Neural cell (in vitro differentiated cells): Measurements from ENCODE around the gene ARHGDIB. TPM values are rescaled to one million over a fixed set of nuclear protein-coding genes. Genes with fewer than 3 reads are reported as not detected.

Experiments used
- H2AFZ ChIP-seq: fragments of 200-600, 300-800 bp; sonication (generic), shearing (Covaris generic); 2 replicates; pipeline ENCODE4 v1.6.0; 2014; ENCODE audit warnings: low read depth, mild to moderate bottlenecking, antibody characterized with exemption, low read length, moderate library complexity
- H3F3A ChIP-seq: fragments of 200-600 bp; shearing (Covaris generic); 2 replicates; pipeline ENCODE4 v1.6.1; 2016; ENCODE audit warnings: mild to moderate bottlenecking, moderate library complexity, mixed read lengths, antibody characterized with exemption, low read length; ENCODE audit not compliant: insufficient read depth, poor library complexity, severe bottlenecking
- H3K27ac ChIP-seq: fragments of 200-600, 300-800 bp; sonication (generic), shearing (Covaris generic); 2 replicates; pipeline ENCODE4 v1.5.1; 2014; ENCODE audit warnings: mild to moderate bottlenecking, low read length, moderate library complexity
- H3K27me3 ChIP-seq: fragments of 300-800, 200-600 bp; sonication (generic), shearing (Covaris generic); 2 replicates; pipeline ENCODE4 v1.6.0; 2014; ENCODE audit warnings: mild to moderate bottlenecking, low read depth, low read length, moderate library complexity; ENCODE audit not compliant: insufficient read depth
- H3K36me3 ChIP-seq: fragments of 300-800, 200-600 bp; sonication (generic), shearing (Covaris generic); 2 replicates; pipeline ENCODE4 v1.5.1; 2014; ENCODE audit warnings: mild to moderate bottlenecking, antibody characterized with exemption, low read length, moderate library complexity; ENCODE audit not compliant: insufficient read depth
- H3K4me2 ChIP-seq: fragments of 300-800, 200-600 bp; sonication (generic), shearing (Covaris generic); 2 replicates; pipeline ENCODE4 v1.6.0; 2014; ENCODE audit warnings: mild to moderate bottlenecking, low read length
- H3K4me3 ChIP-seq: fragments of 300-800, 200-600 bp; sonication (generic), shearing (Covaris generic); 2 replicates; pipeline ENCODE4 v1.5.1; 2014; ENCODE audit warnings: mild to moderate bottlenecking, low read length, moderate library complexity
- H3K79me2 ChIP-seq: fragments of 200-600 bp; shearing (Covaris generic); replicated peaks from 2 replicates; pipeline ENCODE4 v1.6.0; 2014; ENCODE audit warnings: mild to moderate bottlenecking, low read length, moderate library complexity; ENCODE audit not compliant: insufficient read depth
- H3K9ac ChIP-seq: fragments of 300-800, 200-600 bp; sonication (generic), shearing (Covaris generic); 2 replicates; pipeline ENCODE4 v1.6.1; 2016; ENCODE audit warnings: mild to moderate bottlenecking, low read length, mixed read lengths
- H3K9me2 ChIP-seq: fragments of 200-600 bp; shearing (Covaris generic); 2 replicates; pipeline ENCODE4 v1.6.1; 2016; ENCODE audit warnings: mild to moderate bottlenecking, low read length, mixed read lengths; ENCODE audit not compliant: insufficient read depth
- H3K9me3 ChIP-seq: fragments of 200-600, 300-800 bp; sonication (generic), shearing (Covaris generic); 2 replicates; pipeline ENCODE4 v1.6.1; 2016; ENCODE audit warnings: mild to moderate bottlenecking, mixed run types, low read length, moderate library complexity, mixed read lengths
- H4K20me1 ChIP-seq: fragments of 200-600 bp; shearing (Covaris generic); 2 replicates; pipeline ENCODE4 v1.6.1; 2016; ENCODE audit warnings: mild to moderate bottlenecking, mixed run types; ENCODE audit not compliant: insufficient read depth
- CTCF ChIP-seq: fragments of 450-650 bp; IDR thresholded peaks from 2 replicates; pipeline ENCODE4 v1.5.1; 2014; ENCODE audit warnings: antibody characterized with exemption, mild to moderate bottlenecking, moderate library complexity; ENCODE audit not compliant: poor library complexity, severe bottlenecking
- EP300 ChIP-seq: fragments of 450-650 bp; conservative IDR thresholded peaks from 2 replicates; pipeline ENCODE4 v1.6.1; 2014; ENCODE audit warnings: antibody characterized with exemption, mild to moderate bottlenecking, moderate library complexity; ENCODE audit not compliant: poor library complexity, severe bottlenecking
- EZH2 ChIP-seq: fragments of 200-600, 300-800 bp; shearing (Covaris generic), sonication (generic); IDR thresholded peaks from 2 replicates; pipeline ENCODE4 v1.6.1; 2014; ENCODE audit warnings: antibody characterized with exemption, low read length, borderline replicate concordance, mild to moderate bottlenecking; ENCODE audit not compliant: insufficient read depth, poor library complexity, severe bottlenecking
- MXI1 ChIP-seq: fragments of 450-650 bp; conservative IDR thresholded peaks from 2 replicates; pipeline ENCODE4 v1.6.1; 2014; ENCODE audit warnings: antibody characterized with exemption, mild to moderate bottlenecking; ENCODE audit not compliant: poor library complexity, severe bottlenecking
- POLR2AphosphoS5 ChIP-seq: IDR thresholded peaks from 2 replicates; pipeline ENCODE4 v1.6.1; 2012
- RAD21 ChIP-seq: fragments of 450-650 bp; conservative IDR thresholded peaks from 2 replicates; pipeline ENCODE4 v1.6.1; 2014; ENCODE audit warnings: antibody characterized with exemption, mild to moderate bottlenecking, moderate library complexity
- SMC3 ChIP-seq: fragments of 450-650 bp; conservative IDR thresholded peaks from 2 replicates; pipeline ENCODE4 v1.6.1; 2014; ENCODE audit warnings: antibody characterized with exemption, mild to moderate bottlenecking, moderate library complexity; ENCODE audit not compliant: poor library complexity
- TAF1 ChIP-seq: IDR thresholded peaks from 2 replicates; pipeline ENCODE4 v1.6.1; 2012; ENCODE audit warnings: low read depth
- polyA plus RNA-seq: library from polyadenylated mRNA; depleted of rRNA; stranded (reverse); fragments of >200 nt; gene quantifications from 2 replicates; pipeline ENCODE4 v1.2.3, GENCODE V29; 2014
- TF ChIP-seq, protein P1 (sequence below): IDR thresholded peaks from 2 replicates; pipeline ENCODE4 v1.6.1; 2012; ENCODE audit warnings: borderline replicate concordance

The ARHGDIB gene
- polyA plus RNA-seq, 1 donor from 2014 or later: 7.7 TPM

GRCh38 chr12:15007551-15007950, 46.1 kb upstream of the ARHGDIB start:
- Histone ChIP-seq H3K4me3 (no peak overlapping the region), H3K9me3 (no peaks in the 10 kb centered on the region), H4K20me1 (no peaks in the 10 kb centered on the region), H2AFZ (no peak overlapping the region), H3K36me3 (no peaks in the 10 kb centered on the region), H3K9ac (no peak overlapping the region), H3K27ac (no peak overlapping the region), H3K79me2 (no peaks in the 10 kb centered on the region), H3K9me2 (no peaks in the 10 kb centered on the region), H3F3A (no peaks in the 10 kb centered on the region), H3K4me2 (no peak overlapping the region), H3K27me3 (no peaks in the 10 kb centered on the region)
- TF ChIP-seq SMC3 (no peak), CTCF (no peak), TAF1 (no peak)

DNA sequence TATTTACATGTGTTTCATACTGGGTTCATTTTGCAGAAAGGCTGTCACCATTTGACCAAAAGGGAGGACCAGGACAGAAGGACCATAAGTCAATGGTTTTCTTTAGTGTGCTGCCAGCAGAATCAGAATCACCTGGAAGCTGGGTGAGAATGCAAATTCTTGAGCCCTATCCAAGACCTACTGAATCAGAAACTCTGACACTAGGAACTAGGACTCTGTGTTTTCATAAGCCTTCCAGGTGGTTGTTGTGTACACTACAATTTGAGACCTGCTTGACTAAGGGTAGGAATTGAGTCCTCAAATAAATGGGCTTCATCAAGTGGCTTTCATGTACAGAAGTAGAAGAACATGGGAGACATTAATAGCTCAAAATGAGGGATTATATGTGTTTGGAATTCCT, 43.7 kb upstream of the ARHGDIB start:
- Histone ChIP-seq H3K4me3 (no peak overlapping the region), H3K79me2 (no peaks in the 10 kb centered on the region), H3K9ac (no peak overlapping the region), H3K9me3 (no peaks in the 10 kb centered on the region), H2AFZ (no peak overlapping the region), H3K27ac (no peak overlapping the region), H3K36me3 (no peaks in the 10 kb centered on the region), H4K20me1 (no peaks in the 10 kb centered on the region), H3K4me2 (no peak overlapping the region), H3K27me3 (no peaks in the 10 kb centered on the region), H3F3A (no peaks in the 10 kb centered on the region), H3K9me2 (no peaks in the 10 kb centered on the region)
- TF ChIP-seq SMC3 (no peak), MXI1 (no peak), CTCF (no peak), POLR2AphosphoS5 (no peak), EP300 (no peak), RAD21 (no peak), EZH2 (no peak), TAF1 (no peak)
- TF ChIP-seq, protein P1, sequence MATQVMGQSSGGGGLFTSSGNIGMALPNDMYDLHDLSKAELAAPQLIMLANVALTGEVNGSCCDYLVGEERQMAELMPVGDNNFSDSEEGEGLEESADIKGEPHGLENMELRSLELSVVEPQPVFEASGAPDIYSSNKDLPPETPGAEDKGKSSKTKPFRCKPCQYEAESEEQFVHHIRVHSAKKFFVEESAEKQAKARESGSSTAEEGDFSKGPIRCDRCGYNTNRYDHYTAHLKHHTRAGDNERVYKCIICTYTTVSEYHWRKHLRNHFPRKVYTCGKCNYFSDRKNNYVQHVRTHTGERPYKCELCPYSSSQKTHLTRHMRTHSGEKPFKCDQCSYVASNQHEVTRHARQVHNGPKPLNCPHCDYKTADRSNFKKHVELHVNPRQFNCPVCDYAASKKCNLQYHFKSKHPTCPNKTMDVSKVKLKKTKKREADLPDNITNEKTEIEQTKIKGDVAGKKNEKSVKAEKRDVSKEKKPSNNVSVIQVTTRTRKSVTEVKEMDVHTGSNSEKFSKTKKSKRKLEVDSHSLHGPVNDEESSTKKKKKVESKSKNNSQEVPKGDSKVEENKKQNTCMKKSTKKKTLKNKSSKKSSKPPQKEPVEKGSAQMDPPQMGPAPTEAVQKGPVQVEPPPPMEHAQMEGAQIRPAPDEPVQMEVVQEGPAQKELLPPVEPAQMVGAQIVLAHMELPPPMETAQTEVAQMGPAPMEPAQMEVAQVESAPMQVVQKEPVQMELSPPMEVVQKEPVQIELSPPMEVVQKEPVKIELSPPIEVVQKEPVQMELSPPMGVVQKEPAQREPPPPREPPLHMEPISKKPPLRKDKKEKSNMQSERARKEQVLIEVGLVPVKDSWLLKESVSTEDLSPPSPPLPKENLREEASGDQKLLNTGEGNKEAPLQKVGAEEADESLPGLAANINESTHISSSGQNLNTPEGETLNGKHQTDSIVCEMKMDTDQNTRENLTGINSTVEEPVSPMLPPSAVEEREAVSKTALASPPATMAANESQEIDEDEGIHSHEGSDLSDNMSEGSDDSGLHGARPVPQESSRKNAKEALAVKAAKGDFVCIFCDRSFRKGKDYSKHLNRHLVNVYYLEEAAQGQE: no peak
